SJSA1 (cell line): Measurements from ENCODE around the gene SDK2. TPM values are rescaled to one million over a fixed set of nuclear protein-coding genes. Genes with fewer than 3 reads are reported as not detected.
"Not testable (repeated sequence)": the region's sequence is repeated elsewhere in the genome, so short reads cannot be mapped to it uniquely, and the experiment has no call there.

Experiments
- DNase-seq, 2 experiments: peaks; one replicate each; pipeline ENCODE4 v3.0.0-alpha.2; 2015 to 2020; ENCODE audit warnings: low spot score in 2 of 2, low read depth in 1 of 2
- H3K27ac ChIP-seq: fragments of 250-450 bp; sonication (Bioruptor Pico); 2 replicates; pipeline ENCODE4 v1.5.1; 2020; ENCODE audit warnings: mild to moderate bottlenecking, moderate library complexity
- H3K27me3 ChIP-seq: fragments of 250-450 bp; sonication (Bioruptor Pico); replicated peaks from 2 replicates; pipeline ENCODE4 v1.5.1; 2020; ENCODE audit warnings: mild to moderate bottlenecking, moderate library complexity
- H3K36me3 ChIP-seq: fragments of 250-450 bp; sonication (Bioruptor Pico); 2 replicates; pipeline ENCODE4 v1.5.1; 2020; ENCODE audit warnings: mild to moderate bottlenecking
- H3K4me1 ChIP-seq: fragments of 250-450 bp; sonication (Bioruptor Pico); replicated peaks from 2 replicates; pipeline ENCODE4 v1.6.1; 2021; ENCODE audit warnings: mild to moderate bottlenecking
- H3K4me3 ChIP-seq: fragments of 250-450 bp; sonication (Bioruptor Pico); 2 replicates; pipeline ENCODE4 v1.5.1; 2020; ENCODE audit warnings: mild to moderate bottlenecking
- H3K9me3 ChIP-seq: fragments of 250-450 bp; sonication (Bioruptor Pico); replicated peaks from 2 replicates; pipeline ENCODE4 v1.5.1; 2020; ENCODE audit warnings: mild to moderate bottlenecking
- total RNA-seq: library from RNA; depleted of rRNA; stranded (reverse); fragments of >200 nt; shearing (Covaris generic); gene quantifications from 2 replicates; pipeline ENCODE4 v1.2.3, GENCODE V29; 2014

The SDK2 gene
- total RNA-seq, 1 experiment from 2014 or later: 0.05 TPM

- Histone ChIP-seq H3K9me3 (no peaks in the 10 kb centered on the region), H3K4me1 (no peaks in the 10 kb centered on the region), H3K36me3 (no peaks in the 10 kb centered on the region), H3K27ac (no peak overlapping the region), H3K4me3 (no peak overlapping the region), H3K27me3 (peaks cover 45% of the 10 kb centered on the region)
- DNase-seq: no peak
Measured at GRCh38 chr17:73459980-73460379, 184.3 kb downstream of the SDK2 start.

DNA sequence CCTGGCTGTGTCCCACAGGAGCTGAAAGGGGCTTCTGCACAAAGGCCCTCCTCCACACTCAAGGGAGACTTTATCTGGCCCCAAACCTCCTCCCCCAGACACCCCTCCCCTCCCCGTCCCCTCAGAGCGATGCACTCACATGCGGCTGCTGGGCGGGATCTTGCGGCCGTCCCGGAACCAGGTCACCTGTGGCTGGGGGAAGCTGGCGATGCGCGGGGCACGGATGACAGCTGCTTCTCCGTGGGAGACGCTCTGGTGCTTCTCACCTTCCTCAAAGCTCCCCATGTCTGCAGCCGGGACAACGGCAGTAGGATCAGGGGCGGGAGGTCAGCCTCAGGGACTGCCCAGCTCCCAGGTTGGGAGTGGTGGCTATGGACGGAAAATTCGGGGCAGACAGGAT, 188.5 kb downstream of the SDK2 start:
- H3K9me3 ChIP-seq: no peaks in the 10 kb centered on the region; the same call in none of the 2 replicates
- H3K4me1 ChIP-seq: no peaks in the 10 kb centered on the region
- DNase-seq: no peak
- H3K4me3 ChIP-seq: no peak overlapping the region
- H3K36me3 ChIP-seq: no peaks in the 10 kb centered on the region
- H3K27ac ChIP-seq: no peak overlapping the region
- peaks cover 50% of the 10 kb centered on the region for H3K27me3 ChIP-seq

GRCh38 chr17:73455050-73455687, 189.1 kb downstream of the SDK2 start:
- H3K4me1 ChIP-seq: no peaks in the 10 kb centered on the region

DNA sequence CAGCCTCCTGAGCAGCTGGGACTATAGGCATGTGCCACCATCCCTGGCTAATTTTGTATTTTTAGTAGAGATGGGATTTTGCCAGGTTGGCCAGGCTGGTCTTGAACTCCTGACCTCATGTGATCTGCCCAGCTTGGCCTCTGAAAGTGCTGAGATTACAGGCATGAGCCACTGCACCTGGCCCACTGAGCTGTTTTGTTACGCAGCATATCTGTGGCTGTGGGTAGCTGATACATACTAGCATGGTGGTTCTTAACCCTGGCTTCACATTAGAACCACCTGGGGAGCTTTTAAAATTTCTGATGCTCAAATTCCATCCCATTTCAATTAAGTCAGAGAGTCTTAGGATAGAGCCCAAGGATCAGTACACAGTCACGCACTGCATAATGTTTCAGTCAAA, 190.8 kb downstream of the SDK2 start:
- H3K4me1 ChIP-seq, H3K9me3 ChIP-seq, H3K4me3 ChIP-seq, H3K36me3 ChIP-seq, H3K27ac ChIP-seq, DNase-seq: not testable (repeated sequence)
- H3K27me3 ChIP-seq: peaks cover 57% of the 10 kb centered on the region

More at GRCh38 chr17:73455050-73455687, 189.1 kb downstream of the SDK2 start:
- no peak for DNase-seq
- H3K9me3 ChIP-seq: no peaks in the 10 kb centered on the region; the same call in none of the 2 replicates
- peaks cover 53% of the 10 kb centered on the region for H3K27me3 ChIP-seq
- no peak overlapping the region for H3K27ac ChIP-seq
- H3K36me3 ChIP-seq: no peaks in the 10 kb centered on the region
- H3K4me3 ChIP-seq: no peak overlapping the region

- H3K27me3 ChIP-seq: peaks cover 55% of the 10 kb centered on the region
- no peaks in the 10 kb centered on the region for H3K4me1 ChIP-seq
- no peaks in the 10 kb centered on the region; the same call in none of the 2 replicates for H3K9me3 ChIP-seq
- no peak overlapping the region for H3K27ac ChIP-seq
- no peak overlapping the region for H3K4me3 ChIP-seq
- H3K36me3 ChIP-seq: no peaks in the 10 kb centered on the region
- DNase-seq: no peak
Measured at GRCh38 chr17:73453090-73453489, 191.2 kb downstream of the SDK2 start.

DNA sequence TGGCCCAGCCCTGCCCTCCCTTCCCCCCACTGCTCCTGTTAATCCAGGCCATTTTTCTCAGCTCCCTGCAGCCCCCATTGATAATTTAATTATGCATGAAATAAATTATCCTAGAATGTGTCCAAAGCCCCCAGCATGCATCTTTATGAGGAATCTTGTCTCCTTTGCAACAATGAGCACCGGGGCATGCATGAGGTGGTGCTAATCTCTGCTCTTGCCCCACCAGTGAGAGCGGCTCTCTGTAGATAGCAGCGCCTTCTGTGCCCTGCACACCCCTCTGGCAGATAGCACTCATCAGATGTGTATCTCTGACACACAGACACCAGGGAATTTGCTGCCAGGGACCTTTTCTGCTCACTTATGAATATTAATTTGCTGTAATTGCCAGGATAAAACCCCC, 192.2 kb downstream of the SDK2 start:
- no peaks in the 10 kb centered on the region; the same call in none of the 2 replicates for H3K9me3 ChIP-seq
- no peaks in the 10 kb centered on the region for H3K4me1 ChIP-seq
- no peak overlapping the region for H3K27ac ChIP-seq
- no peaks in the 10 kb centered on the region for H3K36me3 ChIP-seq
- DNase-seq: no peak
- peaks cover 52% of the 10 kb centered on the region for H3K27me3 ChIP-seq
- no peak overlapping the region for H3K4me3 ChIP-seq

DNA sequence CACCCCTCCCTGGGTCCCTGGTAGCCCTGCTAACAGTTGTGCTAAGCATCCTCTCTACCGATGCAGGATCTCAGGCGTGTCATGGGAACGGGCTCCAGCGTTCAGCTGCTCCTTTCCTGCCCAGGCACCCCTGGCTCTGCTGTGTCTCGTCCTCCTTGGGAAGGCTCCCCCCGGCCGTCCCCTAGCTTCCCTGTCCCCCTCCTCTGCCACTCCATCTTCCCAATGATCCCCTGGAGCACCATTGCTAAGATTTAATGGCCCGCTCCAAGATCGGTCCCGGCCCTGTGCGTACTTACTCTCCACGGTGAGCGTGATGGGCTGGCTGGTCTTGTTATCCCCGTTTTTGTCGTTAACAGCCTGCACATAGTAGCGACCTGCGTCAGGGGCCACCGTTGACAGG, 196.9 kb downstream of the SDK2 start:
- H3K36me3 ChIP-seq: no peaks in the 10 kb centered on the region
- H3K4me3 ChIP-seq: no peak overlapping the region
- no peaks in the 10 kb centered on the region for H3K4me1 ChIP-seq
- peaks cover 35% of the 10 kb centered on the region for H3K27me3 ChIP-seq
- DNase-seq: no peak
- no peaks in the 10 kb centered on the region; the same call in 1 of the 2 replicates for H3K9me3 ChIP-seq
- H3K27ac ChIP-seq: no peak overlapping the region

DNA sequence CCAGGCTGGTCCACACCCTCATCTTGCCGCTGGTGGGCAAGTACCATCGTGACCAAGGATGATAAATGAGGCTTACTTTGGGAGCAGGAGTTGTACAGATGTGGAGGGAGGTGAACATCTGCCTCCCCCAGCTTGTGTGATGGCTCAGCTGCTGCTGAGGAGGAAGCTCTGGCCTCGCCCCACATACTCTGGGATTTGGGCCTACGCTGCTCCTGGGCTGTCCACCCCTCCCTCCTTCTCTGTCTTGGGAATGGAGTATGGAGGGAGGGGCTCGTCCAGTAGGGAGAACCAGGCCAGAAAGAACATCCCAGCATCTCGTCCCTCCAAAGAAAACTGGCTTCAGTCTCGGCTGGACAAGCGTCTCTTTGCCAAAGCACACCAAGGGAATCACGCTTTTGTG, 197.6 kb downstream of the SDK2 start:
- no peak overlapping the region for H3K27ac ChIP-seq
- DNase-seq: no peak
- H3K27me3 ChIP-seq: peaks cover 35% of the 10 kb centered on the region
- no peak overlapping the region for H3K4me3 ChIP-seq
- no peaks in the 10 kb centered on the region for H3K36me3 ChIP-seq
- no peaks in the 10 kb centered on the region; the same call in 1 of the 2 replicates for H3K9me3 ChIP-seq
- no peaks in the 10 kb centered on the region for H3K4me1 ChIP-seq

GRCh38 chr17:73445466-73445865, 198.8 kb downstream of the SDK2 start:
- peaks cover 29% of the 10 kb centered on the region for H3K27me3 ChIP-seq
- DNase-seq: no peak
- no peaks in the 10 kb centered on the region for H3K4me1 ChIP-seq
- no peak overlapping the region for H3K4me3 ChIP-seq
- H3K36me3 ChIP-seq: no peaks in the 10 kb centered on the region
- H3K9me3 ChIP-seq: no peaks in the 10 kb centered on the region; the same call in 1 of the 2 replicates
- H3K27ac ChIP-seq: no peak overlapping the region

DNA sequence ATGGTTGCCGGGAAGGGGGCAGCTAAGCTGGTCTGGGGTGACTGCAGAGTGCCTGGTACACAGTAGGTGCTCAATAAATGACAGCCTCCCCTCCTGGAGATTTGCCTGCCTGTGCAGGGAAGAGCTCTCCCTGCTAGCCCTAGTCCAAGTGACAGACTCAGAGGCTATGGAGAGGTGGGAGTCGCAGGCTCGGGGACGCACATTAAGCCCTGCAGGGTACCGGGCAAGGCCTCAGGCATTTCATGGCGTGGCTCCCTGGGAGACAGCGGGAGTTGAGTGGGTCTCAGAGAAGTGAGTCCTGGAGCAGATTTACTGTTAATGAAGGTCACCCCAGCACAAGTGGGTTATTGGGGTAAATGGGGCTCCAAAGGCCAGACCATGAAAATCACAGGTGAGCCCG, 200.2 kb downstream of the SDK2 start:
- Histone ChIP-seq H3K27ac (no peak overlapping the region), H3K27me3 (peaks cover 21% of the 10 kb centered on the region), H3K36me3 (no peaks in the 10 kb centered on the region), H3K4me1 (no peaks in the 10 kb centered on the region), H3K9me3 (no peaks in the 10 kb centered on the region; the same call in 1 of the 2 replicates), H3K4me3 (no peak overlapping the region)
- DNase-seq: no peak

GRCh38 chr17:73439597-73439996, 204.6 kb downstream of the SDK2 start:
- H3K4me3 ChIP-seq: no peak overlapping the region
- no peaks in the 10 kb centered on the region for H3K36me3 ChIP-seq
- no peaks in the 10 kb centered on the region; the same call in 1 of the 2 replicates for H3K9me3 ChIP-seq
- H3K4me1 ChIP-seq: no peaks in the 10 kb centered on the region
- peaks cover 43% of the 10 kb centered on the region for H3K27me3 ChIP-seq
- H3K27ac ChIP-seq: no peak overlapping the region
- no peak for DNase-seq

DNA sequence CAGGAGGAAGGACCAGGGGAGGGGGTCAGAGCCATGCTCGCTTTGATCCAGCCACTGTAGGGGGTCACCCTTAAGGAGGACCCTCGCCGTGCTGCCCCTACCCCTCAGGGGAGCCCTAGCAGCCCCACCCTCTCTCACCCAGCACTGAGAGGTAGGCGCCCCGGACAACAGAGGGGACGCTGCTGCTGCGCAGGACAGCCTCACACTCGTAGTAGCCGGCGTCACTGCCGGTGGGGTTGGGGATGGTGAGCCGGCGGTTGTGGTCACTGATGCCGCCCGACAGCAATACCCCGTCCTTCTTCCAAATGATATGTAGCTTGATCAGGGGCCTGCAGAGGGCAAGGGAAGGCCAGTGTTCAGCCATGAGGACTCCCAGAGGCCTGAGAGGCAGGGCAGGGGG, 206.4 kb downstream of the SDK2 start:
- no peaks in the 10 kb centered on the region; the same call in 1 of the 2 replicates for H3K9me3 ChIP-seq
- peaks cover 39% of the 10 kb centered on the region for H3K27me3 ChIP-seq
- H3K27ac ChIP-seq: no peak overlapping the region
- no peaks in the 10 kb centered on the region for H3K4me1 ChIP-seq
- no peaks in the 10 kb centered on the region for H3K36me3 ChIP-seq
- H3K4me3 ChIP-seq: no peak overlapping the region
- no peak for DNase-seq

GRCh38 chr17:73436954-73437353, 207.3 kb downstream of the SDK2 start:
- no peaks in the 10 kb centered on the region for H3K36me3 ChIP-seq
- H3K4me3 ChIP-seq: no peak overlapping the region
- H3K4me1 ChIP-seq: no peaks in the 10 kb centered on the region
- DNase-seq: no peak
- peaks cover 43% of the 10 kb centered on the region for H3K27me3 ChIP-seq
- H3K27ac ChIP-seq: no peak overlapping the region
- H3K9me3 ChIP-seq: no peaks in the 10 kb centered on the region; the same call in 1 of the 2 replicates

GRCh38 chr17:73435412-73435811, 208.8 kb downstream of the SDK2 start:
- DNase-seq: no peak

DNA sequence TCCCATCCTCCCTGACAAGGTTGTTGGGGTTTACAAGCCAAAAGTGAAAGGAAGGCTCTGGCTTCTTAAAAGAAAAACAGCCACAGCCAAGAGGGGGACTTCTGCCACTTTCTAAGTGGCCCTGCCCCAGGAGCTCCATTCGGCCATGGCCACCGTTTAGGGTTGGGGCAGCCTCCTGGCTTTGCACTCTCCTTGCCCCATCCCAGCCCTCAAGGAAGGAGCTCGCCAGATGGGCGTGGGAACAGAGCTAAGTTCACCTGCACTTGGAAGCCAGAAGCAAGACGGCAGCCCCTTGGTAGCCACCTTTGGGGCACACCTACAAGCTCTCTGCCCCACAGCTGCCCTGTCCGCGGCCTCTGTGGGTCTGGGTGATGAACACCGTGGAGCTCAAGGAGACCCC, 210.1 kb downstream of the SDK2 start:
- H3K27me3 ChIP-seq: peaks cover 57% of the 10 kb centered on the region
- H3K4me3 ChIP-seq: no peak overlapping the region
- H3K9me3 ChIP-seq: no peaks in the 10 kb centered on the region
- H3K27ac ChIP-seq: no peak overlapping the region
- H3K36me3 ChIP-seq: no peaks in the 10 kb centered on the region
- no peak for DNase-seq
- no peaks in the 10 kb centered on the region for H3K4me1 ChIP-seq

More at GRCh38 chr17:73435412-73435811, 208.8 kb downstream of the SDK2 start:
- no peaks in the 10 kb centered on the region for H3K36me3 ChIP-seq
- H3K27ac ChIP-seq: no peak overlapping the region
- peaks cover 57% of the 10 kb centered on the region for H3K27me3 ChIP-seq
- H3K4me1 ChIP-seq: no peaks in the 10 kb centered on the region
- H3K9me3 ChIP-seq: no peaks in the 10 kb centered on the region
- no peak overlapping the region for H3K4me3 ChIP-seq
